PFSK-1 (cell line): ENCODE measurements around the gene PHACTR3.
A peak's percentile ranks its signal among the peaks of the same experiment; 100 is the strongest.

Source experiments
- FOXP2 ChIP-seq: optimal IDR thresholded peaks from 2 replicates; pipeline ENCODE3; 2011; ENCODE audit warnings: borderline replicate concordance, control low read depth, inconsistent platforms; ENCODE audit not compliant: insufficient read depth; ENCODE audit errors: extremely low read length, extremely low read depth
- POLR2AphosphoS5 ChIP-seq: IDR thresholded peaks from 2 replicates; pipeline ENCODE4 v1.6.1; 2012; ENCODE audit warnings: low read depth, mild to moderate bottlenecking, control low read depth, low read length, moderate library complexity
- REST ChIP-seq, 2 experiments: IDR thresholded peaks; 2 replicates each; pipeline versions ENCODE4 v1.6.1 to v1.8.0; 2011 to 2012; ENCODE audit warnings: low read depth in 2 of 2, low read length in 2 of 2, control low read depth in 1 of 2, inconsistent platforms in 1 of 2, mild to moderate bottlenecking in 1 of 2, moderate library complexity in 1 of 2; ENCODE audit not compliant: insufficient read depth in 1 of 2
- SIN3A ChIP-seq: IDR thresholded peaks from 2 replicates; pipeline ENCODE4 v1.6.1; 2012; ENCODE audit warnings: mild to moderate bottlenecking, low read length, moderate library complexity, borderline replicate concordance; ENCODE audit not compliant: insufficient read depth
- TAF1 ChIP-seq: IDR thresholded peaks from 2 replicates; pipeline ENCODE4 v1.6.1; 2012; ENCODE audit warnings: low read length, control low read depth, borderline replicate concordance; ENCODE audit not compliant: insufficient read depth

Gene PHACTR3

GRCh38 chr20:59578436-59579403 is 25.6 kb upstream of the PHACTR3 start:
- TF ChIP-seq TAF1 (no peak), POLR2AphosphoS5 (no peak), SIN3A (no peak), REST (IDR thresholded peaks at IDR 0.05; ENCODE audit: insufficient read depth in 1 of 2, low read depth in 2 of 2, low read length in 2 of 2) (no peak), FOXP2 (no peak)

GRCh38 chr20:59579404-59580145 is 24.8 kb upstream of the PHACTR3 start:
- TF ChIP-seq FOXP2, result no peak
- TF ChIP-seq SIN3A, result no peak
- no peak for TF ChIP-seq REST (IDR thresholded peaks at IDR 0.05; ENCODE audit: insufficient read depth in 1 of 2, low read depth in 2 of 2, low read length in 2 of 2)
- TF ChIP-seq TAF1, result no peak
- no peak for TF ChIP-seq POLR2AphosphoS5

- TF ChIP-seq TAF1 (no peak), REST (IDR thresholded peaks at IDR 0.05; ENCODE audit: insufficient read depth in 1 of 2, low read depth in 2 of 2, low read length in 2 of 2) (peak in 1 of 2 experiments; percentile 66; a peak in 2 of 4 replicates)
Measured at GRCh38 chr20:59580146-59580946, 24.0 kb upstream of the PHACTR3 start.

GRCh38 chr20:59580991-59581401 is 23.3 kb upstream of the PHACTR3 start:
- TF ChIP-seq FOXP2 (no peak), REST (IDR thresholded peaks at IDR 0.05; ENCODE audit: insufficient read depth in 1 of 2, low read depth in 2 of 2, low read length in 2 of 2) (no peak), POLR2AphosphoS5 (no peak), TAF1 (no peak), SIN3A (no peak)
